GM21723 (cell line): ENCODE results near the gene CAMSAP1.
"Not testable (repeated sequence)": the region's sequence is repeated elsewhere in the genome, so short reads cannot be mapped to it uniquely, and the experiment has no call there.

Experiments
- ATAC-seq: cut with Tn5 transposase; IDR thresholded peaks from one replicate; pipeline ENCODE4 v1.9.1; 2021; ENCODE audit warnings: mild to moderate bottlenecking, moderate library complexity; ENCODE audit not compliant: unreplicated experiment

CAMSAP1 gene, protein sequence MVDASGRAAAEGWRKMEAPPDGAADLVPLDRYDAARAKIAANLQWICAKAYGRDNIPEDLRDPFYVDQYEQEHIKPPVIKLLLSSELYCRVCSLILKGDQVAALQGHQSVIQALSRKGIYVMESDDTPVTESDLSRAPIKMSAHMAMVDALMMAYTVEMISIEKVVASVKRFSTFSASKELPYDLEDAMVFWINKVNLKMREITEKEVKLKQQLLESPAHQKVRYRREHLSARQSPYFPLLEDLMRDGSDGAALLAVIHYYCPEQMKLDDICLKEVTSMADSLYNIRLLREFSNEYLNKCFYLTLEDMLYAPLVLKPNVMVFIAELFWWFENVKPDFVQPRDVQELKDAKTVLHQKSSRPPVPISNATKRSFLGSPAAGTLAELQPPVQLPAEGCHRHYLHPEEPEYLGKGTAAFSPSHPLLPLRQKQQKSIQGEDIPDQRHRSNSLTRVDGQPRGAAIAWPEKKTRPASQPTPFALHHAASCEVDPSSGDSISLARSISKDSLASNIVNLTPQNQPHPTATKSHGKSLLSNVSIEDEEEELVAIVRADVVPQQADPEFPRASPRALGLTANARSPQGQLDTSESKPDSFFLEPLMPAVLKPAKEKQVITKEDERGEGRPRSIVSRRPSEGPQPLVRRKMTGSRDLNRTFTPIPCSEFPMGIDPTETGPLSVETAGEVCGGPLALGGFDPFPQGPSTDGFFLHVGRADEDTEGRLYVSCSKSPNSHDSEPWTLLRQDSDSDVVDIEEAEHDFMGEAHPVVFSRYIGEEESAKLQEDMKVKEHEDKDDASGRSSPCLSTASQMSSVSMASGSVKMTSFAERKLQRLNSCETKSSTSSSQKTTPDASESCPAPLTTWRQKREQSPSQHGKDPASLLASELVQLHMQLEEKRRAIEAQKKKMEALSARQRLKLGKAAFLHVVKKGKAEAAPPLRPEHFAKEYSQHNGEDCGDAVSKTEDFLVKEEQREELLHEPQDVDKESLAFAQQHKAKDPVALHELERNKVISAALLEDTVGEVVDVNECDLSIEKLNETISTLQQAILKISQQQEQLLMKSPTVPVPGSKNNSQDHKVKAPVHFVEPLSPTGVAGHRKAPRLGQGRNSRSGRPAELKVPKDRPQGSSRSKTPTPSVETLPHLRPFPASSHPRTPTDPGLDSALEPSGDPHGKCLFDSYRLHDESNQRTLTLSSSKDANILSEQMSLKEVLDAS (N-terminal part only)

DNA sequence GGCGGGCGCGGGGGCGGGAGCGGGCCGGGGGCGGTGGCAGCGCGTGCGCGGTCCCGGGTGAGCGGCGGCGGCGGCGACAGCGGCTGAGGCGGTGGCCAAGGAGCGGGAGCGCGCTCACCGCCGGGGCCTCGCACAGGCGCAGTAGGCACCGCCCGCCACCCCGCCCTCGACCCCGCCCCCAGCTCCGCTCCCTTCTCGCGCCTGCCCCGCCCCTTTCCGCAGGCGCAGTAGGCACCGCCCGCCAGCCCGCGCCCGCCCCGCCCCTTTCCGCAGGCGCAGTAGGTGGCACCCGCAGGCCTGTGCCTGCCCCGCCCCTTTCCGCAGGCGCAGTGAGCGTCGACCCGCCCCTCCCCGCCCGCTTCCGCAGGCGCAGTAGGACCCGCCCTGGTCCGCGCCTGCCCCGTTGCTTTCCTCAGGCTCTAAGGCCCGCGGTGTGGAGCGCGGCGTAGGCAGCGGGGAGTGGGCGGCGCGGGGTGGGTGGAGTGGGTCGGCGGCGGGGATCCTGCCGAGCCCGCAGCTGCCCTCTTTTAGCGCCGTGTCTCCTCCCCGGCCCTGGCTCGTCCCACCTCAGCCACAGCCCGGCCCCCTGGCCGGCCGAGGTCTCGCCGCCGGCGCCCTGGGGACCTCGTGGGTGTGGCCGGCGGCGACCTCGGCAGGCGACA is at the start of gene CAMSAP1:
Gene CAMSAP1, minus strand, starts transcription at position 116 of the 662 bp plus-strand sequence. CDS start 387 bp downstream, outside the sequence.
- ATAC-seq = peak; percentile 67

DNA sequence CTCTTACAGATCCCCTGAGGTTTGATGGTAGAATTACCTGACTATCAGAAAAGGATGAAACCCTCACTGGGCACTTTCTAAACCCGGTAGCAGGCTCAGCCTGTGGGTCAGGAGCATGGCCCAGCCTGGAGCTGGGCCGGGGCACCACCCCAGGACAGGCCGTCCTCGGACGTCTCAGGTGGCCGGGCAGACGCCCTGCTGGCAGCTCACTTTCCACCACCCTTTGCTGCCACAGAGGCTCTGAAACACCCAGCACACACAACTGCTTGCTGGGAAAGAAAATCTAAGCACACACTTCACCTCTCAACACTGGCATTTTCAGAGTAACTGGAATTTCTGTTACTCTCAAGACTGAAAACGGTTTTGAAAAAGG is 49.4 kb upstream of the CAMSAP1 start:
- ATAC-seq = no peak

GRCh38 chr9:135955934-135956801 is 48.8 kb upstream of the CAMSAP1 start:
- ATAC-seq = no peak

GRCh38 chr9:135952664-135953206 is 45.4 kb upstream of the CAMSAP1 start:
- ATAC-seq = no peak

DNA sequence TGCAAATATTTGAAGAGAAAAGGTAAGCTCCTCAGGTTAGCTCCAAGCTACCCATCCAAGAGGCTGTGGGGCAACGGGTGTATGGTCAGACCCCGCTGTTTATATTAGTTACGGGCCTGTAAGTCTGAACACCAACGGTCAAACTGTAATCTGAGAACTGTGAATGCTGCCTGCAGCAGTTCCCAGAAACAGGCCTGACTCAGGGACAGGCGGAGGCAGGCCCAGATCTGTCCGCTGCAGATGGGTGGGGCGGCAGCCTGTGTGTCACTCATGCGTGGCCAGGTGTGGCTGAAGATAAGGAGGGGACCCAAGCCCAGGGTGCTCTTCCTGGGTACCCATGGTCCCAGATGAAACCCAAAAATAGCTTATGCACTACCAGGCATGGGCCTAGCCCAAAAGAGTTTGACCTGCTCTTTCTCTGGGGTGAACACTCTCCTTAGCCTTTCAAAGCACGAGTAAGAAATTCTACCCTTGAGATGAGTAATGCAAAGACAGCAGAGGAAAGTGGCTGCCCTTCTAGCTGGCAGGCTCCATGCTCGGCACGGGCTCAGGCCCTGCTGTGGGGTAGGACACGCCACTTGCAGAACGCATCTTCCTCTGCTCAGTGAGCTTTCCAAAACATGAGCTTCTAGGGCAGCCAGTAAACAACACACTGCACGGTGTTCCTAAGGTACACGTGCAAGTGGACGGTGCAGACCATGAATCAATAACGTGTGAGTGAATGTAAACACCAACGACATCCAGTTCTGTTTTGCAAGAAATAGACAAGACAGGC is 44.7 kb upstream of the CAMSAP1 start:
- no peak for ATAC-seq

DNA sequence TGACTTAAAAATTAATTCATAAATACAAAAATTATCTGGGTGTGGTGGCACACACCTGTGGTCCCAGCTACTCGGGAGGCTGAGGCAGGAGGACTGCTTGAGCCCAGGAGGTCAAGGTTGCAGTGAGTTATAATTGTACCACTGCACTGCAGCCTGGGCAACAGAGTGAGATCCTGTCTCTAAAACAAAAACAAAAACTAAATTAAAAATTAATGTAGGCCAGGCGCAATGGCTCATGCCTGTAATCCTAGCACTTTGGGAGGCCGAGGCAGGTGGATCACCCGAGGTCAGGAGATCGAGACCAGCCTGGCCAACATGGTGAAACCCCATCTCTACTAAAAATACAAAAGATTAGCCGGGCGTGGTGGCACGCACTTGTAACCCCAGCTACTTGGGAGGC is 44.0 kb upstream of the CAMSAP1 start:
- ATAC-seq = not testable (repeated sequence)

DNA sequence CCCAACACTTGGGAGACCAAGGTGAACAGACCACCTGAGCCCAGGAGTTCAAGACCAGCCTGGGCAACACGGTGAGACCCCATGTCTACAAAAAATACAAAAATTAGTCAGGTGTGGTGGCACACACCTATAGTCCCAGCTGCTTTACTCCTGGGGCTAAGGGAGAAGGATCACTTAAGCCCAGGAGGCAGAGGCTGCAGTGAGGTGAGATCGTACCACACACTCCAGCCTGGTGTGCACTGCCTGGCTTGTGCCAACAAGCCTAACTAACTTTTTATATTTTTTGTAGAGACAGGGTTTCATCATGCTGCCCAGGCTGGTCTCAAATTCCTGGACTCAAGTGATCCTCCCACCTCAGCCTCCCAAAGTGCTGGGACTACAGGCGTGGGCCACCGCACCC is 43.5 kb upstream of the CAMSAP1 start:
- not testable (repeated sequence) for ATAC-seq

- ATAC-seq = no peak
Measured at GRCh38 chr9:135950135-135950682, 42.9 kb upstream of the CAMSAP1 start.

- no peak for ATAC-seq
Measured at GRCh38 chr9:135949501-135950134, 42.3 kb upstream of the CAMSAP1 start.

- no peak for ATAC-seq
Measured at GRCh38 chr9:135948968-135949367, 41.6 kb upstream of the CAMSAP1 start.

GRCh38 chr9:135948446-135948845 is 41.1 kb upstream of the CAMSAP1 start:
- ATAC-seq = no peak

DNA sequence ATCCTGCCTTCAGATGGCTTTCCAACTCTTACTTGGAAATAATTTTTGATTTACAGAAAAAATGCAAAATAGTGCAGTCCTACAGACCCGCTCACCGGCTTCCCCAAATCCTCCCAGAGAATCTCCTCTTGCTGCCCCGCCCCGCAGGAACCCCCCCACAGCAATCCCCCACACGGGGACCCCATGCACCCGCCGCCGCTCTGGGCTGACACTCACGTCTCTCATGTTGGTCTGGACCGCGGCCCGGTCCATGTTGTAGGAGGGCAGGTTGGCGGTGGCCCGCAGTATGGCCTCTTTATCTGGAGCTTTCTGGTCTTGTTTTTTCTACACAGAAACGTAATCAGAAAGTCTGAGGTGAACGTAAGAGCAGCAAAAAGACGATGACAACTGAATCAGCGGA is 40.2 kb upstream of the CAMSAP1 start:
- no peak for ATAC-seq

DNA sequence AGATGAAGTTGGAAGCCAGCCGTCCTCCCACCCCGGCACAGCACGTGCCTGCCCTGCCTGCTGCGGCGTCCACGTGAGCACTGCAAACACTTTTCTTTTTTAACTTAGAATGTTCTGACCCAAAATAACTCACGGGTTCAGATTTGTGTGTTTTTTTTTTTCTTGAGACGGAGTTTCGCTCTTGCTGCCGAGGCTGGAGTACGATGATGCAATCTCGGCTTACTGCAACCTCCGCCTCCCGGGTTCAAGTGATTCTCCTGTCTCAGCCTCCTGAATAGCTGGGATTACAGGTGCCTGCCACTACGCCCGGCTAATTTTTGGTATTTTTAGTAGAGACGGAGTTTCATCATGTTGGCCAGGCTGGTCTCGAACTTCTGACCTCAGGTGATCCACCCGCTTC is 39.8 kb upstream of the CAMSAP1 start:
- ATAC-seq = not testable (repeated sequence)

GRCh38 chr9:135946392-135946994 is 39.1 kb upstream of the CAMSAP1 start:
- no peak for ATAC-seq

- no peak for ATAC-seq
Measured at GRCh38 chr9:135945969-135946368, 38.6 kb upstream of the CAMSAP1 start.

- no peak for ATAC-seq
Measured at GRCh38 chr9:135944444-135945252, 37.3 kb upstream of the CAMSAP1 start.

GRCh38 chr9:135943604-135944003 is 36.3 kb upstream of the CAMSAP1 start:
- not testable (repeated sequence) for ATAC-seq
